Keratinocyte (primary cell): Measurements from ENCODE around the gene FAM228A. TPM values are rescaled to one million over a fixed set of nuclear protein-coding genes. Genes with fewer than 3 reads are reported as not detected.

Source experiments
- DNase-seq: peaks from one replicate; pipeline ENCODE4 v3.0.0-alpha.2; 2011; ENCODE audit warnings: low read depth, missing footprints, low spot score
- FAIRE-seq: peaks from 2 replicates; lab custom pipeline; 2011; peaks lifted over from hg19 to GRCh38; lab: Jason Lieb, UNC
- H2AFZ ChIP-seq: 2 replicates; pipeline ENCODE4 v1.6.0; 2012; ENCODE audit warnings: low read length, control low read depth, inconsistent platforms; ENCODE audit not compliant: control insufficient read depth
- H3K27ac ChIP-seq: 2 replicates; pipeline ENCODE4 v1.5.1; 2011; ENCODE audit warnings: low read length; ENCODE audit not compliant: control insufficient read depth, insufficient read depth
- H3K27me3 ChIP-seq: 3 replicates; pipeline ENCODE4 v1.6.0; 2011; ENCODE audit warnings: low read length; ENCODE audit not compliant: control insufficient read depth, insufficient read depth; ENCODE audit errors: extremely low read depth
- H3K36me3 ChIP-seq, 2 experiments: 2 replicates in 1 of 2; 3 replicates in 1 of 2; pipeline ENCODE4 v1.5.1; 2011; ENCODE audit warnings: low read length in 2 of 2, mild to moderate bottlenecking in 1 of 2; ENCODE audit not compliant: control insufficient read depth in 2 of 2, insufficient read depth in 2 of 2; ENCODE audit errors: extremely low read depth in 1 of 2
- H3K4me1 ChIP-seq: 3 replicates; pipeline ENCODE4 v1.5.1; 2011; ENCODE audit warnings: low read length; ENCODE audit not compliant: control insufficient read depth, insufficient read depth; ENCODE audit errors: extremely low read depth
- H3K4me2 ChIP-seq: 3 replicates; pipeline ENCODE4 v1.6.0; 2011; ENCODE audit warnings: low read depth, low read length; ENCODE audit not compliant: control insufficient read depth, insufficient read depth; ENCODE audit errors: extremely low read depth
- H3K4me3 ChIP-seq, 3 experiments: fragments of 200-600 bp in 1 of 3; sonication (generic) in 1 of 3; 2 replicates in 2 of 3; 3 replicates in 1 of 3; pipeline ENCODE4 v1.5.1; 2011 to 2016; ENCODE audit warnings: low read length in 3 of 3, mild to moderate bottlenecking in 3 of 3, control low read depth in 2 of 3, inconsistent platforms in 1 of 3, low read depth in 1 of 3, mixed read lengths in 1 of 3, mixed run types in 1 of 3, moderate library complexity in 1 of 3; ENCODE audit not compliant: control insufficient read depth in 2 of 3, insufficient read depth in 2 of 3; ENCODE audit errors: extremely low read depth in 1 of 3
- H3K79me2 ChIP-seq: 2 replicates; pipeline ENCODE4 v1.6.0; 2012; ENCODE audit warnings: low read length; ENCODE audit not compliant: control insufficient read depth, insufficient read depth
- H3K9ac ChIP-seq: 3 replicates; pipeline ENCODE4 v1.6.0; 2011; ENCODE audit warnings: low read length; ENCODE audit not compliant: control insufficient read depth, insufficient read depth; ENCODE audit errors: extremely low read depth
- H3K9me1 ChIP-seq: 3 replicates; pipeline ENCODE4 v1.6.0; 2011; ENCODE audit warnings: low read length; ENCODE audit not compliant: control insufficient read depth, insufficient read depth; ENCODE audit errors: extremely low read depth
- H3K9me3 ChIP-seq: 2 replicates; pipeline ENCODE4 v1.5.1; 2012; ENCODE audit warnings: low read depth, low read length; ENCODE audit not compliant: control insufficient read depth
- H4K20me1 ChIP-seq: 3 replicates; pipeline ENCODE4 v1.6.0; 2011; ENCODE audit warnings: low read length; ENCODE audit not compliant: control insufficient read depth, insufficient read depth; ENCODE audit errors: extremely low read depth
- EZH2 ChIP-seq: IDR thresholded peaks from one replicate; pipeline ENCODE4 v1.6.1; 2012; ENCODE audit warnings: inconsistent platforms, mild to moderate bottlenecking, low read length, moderate library complexity
- dilution Hi-C: fragments of 300-500 bp; cut with MboI; formaldehyde crosslinking; loops from one replicate; pipeline ENCODE4 v1.7.0; 2020; ENCODE audit warnings: low sequenced_read_pairs; ENCODE audit not compliant: extremely low pct_ligation_motif_present
- polyA plus RNA-seq, 5 experiments: library from polyadenylated mRNA; depleted of rRNA in 3 of 5; stranded (reverse) in 3 of 5; stranded (forward) in 1 of 5; unstranded in 1 of 5; fragments of >200 nt; gene quantifications; 1 replicate in 1 of 5; 2 replicates in 3 of 5; 3 replicates in 1 of 5; pipeline versions ENCODE4 v1.2.1 to v1.2.3, GENCODE V29; 2011 to 2012; ENCODE audit warnings: missing spikeins in 2 of 5, low read depth in 1 of 5, low replicate concordance in 1 of 5
- TF ChIP-seq, protein P1 (sequence below), 3 experiments: IDR thresholded peaks in 1 of 3; conservative IDR thresholded peaks in 1 of 3; optimal IDR thresholded peaks in 1 of 3; 2 replicates in 2 of 3; 3 replicates in 1 of 3; pipeline versions ENCODE3 to v1.5.1; 2011; ENCODE audit warnings: low read length in 3 of 3, mild to moderate bottlenecking in 3 of 3, moderate library complexity in 2 of 3, control low read depth in 1 of 3, inconsistent platforms in 1 of 3; ENCODE audit not compliant: insufficient read depth in 2 of 3; ENCODE audit errors: extremely low read depth in 1 of 3

The FAM228A gene
- polyA plus RNA-seq, 1 donor (not counting 4 experiments of a cell fraction or from before 2014, with no cell fraction given) = not detected

DNA sequence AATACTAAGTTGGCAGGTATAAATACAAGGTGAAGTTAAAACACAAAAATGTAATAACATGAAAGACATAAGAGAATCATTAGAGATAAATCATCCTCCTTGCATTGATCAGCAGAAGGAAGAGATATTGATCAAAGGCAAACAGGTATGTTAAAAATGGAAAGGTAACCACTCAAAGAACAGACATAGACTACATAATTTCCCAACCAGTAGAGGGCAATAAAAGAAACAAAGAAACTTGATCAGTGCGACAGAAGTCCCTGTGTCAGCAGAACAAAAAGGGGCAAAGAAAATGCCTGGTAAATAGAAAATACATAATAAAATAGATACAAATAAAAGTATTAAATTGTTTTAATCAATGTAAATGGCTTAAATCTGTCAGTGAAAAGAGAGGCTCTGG, 53.6 kb downstream of the FAM228A start:
- no peak overlapping the region for H2AFZ ChIP-seq
- dilution Hi-C loops = no loop called here
- FAIRE-seq (no peak), DNase-seq (no peak)
- no peaks in the 10 kb centered on the region for H4K20me1 ChIP-seq
- no peak overlapping the region for H3K4me2 ChIP-seq
- H3K4me1 ChIP-seq = no peaks in the 10 kb centered on the region
- H3K4me3 ChIP-seq = no peak overlapping the region
- peaks cover 0 to 1% of the 10 kb centered on the region in 2 experiments for H3K36me3 ChIP-seq
- no peaks in the 10 kb centered on the region for H3K79me2 ChIP-seq
- no peaks in the 10 kb centered on the region for H3K9me3 ChIP-seq
- no peak overlapping the region for H3K27ac ChIP-seq
- TF ChIP-seq, protein P1, sequence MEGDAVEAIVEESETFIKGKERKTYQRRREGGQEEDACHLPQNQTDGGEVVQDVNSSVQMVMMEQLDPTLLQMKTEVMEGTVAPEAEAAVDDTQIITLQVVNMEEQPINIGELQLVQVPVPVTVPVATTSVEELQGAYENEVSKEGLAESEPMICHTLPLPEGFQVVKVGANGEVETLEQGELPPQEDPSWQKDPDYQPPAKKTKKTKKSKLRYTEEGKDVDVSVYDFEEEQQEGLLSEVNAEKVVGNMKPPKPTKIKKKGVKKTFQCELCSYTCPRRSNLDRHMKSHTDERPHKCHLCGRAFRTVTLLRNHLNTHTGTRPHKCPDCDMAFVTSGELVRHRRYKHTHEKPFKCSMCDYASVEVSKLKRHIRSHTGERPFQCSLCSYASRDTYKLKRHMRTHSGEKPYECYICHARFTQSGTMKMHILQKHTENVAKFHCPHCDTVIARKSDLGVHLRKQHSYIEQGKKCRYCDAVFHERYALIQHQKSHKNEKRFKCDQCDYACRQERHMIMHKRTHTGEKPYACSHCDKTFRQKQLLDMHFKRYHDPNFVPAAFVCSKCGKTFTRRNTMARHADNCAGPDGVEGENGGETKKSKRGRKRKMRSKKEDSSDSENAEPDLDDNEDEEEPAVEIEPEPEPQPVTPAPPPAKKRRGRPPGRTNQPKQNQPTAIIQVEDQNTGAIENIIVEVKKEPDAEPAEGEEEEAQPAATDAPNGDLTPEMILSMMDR (optimal IDR thresholded peaks at IDR 0.05 in 1 of 3, IDR thresholded peaks at IDR 0.05 in 1 of 3, conservative IDR thresholded peaks at IDR 0.05 in 1 of 3; ENCODE audit: extremely low read depth in 1 of 3, insufficient read depth in 2 of 3, low read length in 3 of 3) = peak in 2 of 3 experiments; percentile 11 to 18
- no peak for TF ChIP-seq EZH2
- H3K9ac ChIP-seq = no peak overlapping the region
- no peaks in the 10 kb centered on the region for H3K27me3 ChIP-seq
- H3K9me1 ChIP-seq = no peaks in the 10 kb centered on the region

DNA sequence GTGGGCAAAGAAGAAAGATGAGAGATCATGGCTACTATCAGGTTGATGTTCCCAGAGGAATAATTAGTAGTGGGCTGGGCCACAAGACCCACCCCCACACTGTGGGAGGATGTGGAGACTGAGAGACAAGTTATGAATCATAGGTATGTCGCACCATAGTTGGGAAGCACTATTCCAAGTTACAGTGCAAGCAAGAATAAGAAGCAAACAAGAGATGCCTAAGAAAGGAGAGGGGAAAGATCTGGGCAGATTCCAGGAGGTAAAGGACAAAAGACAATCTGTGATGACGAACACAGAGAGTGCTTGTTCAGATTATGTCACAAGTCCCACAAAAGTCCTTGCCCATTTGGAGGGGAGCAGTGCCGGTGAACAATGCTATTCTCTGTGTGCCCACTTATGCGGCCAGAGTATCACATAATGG, 56.6 kb downstream of the FAM228A start:
- FAIRE-seq = no peak
- no peaks in the 10 kb centered on the region for H3K9me3 ChIP-seq
- no peaks in the 10 kb centered on the region for H3K36me3 ChIP-seq
- H3K4me1 ChIP-seq = no peaks in the 10 kb centered on the region
- H3K27me3 ChIP-seq = no peaks in the 10 kb centered on the region
- no peak for TF ChIP-seq EZH2
- TF ChIP-seq, protein P1 (optimal IDR thresholded peaks at IDR 0.05 in 1 of 3, IDR thresholded peaks at IDR 0.05 in 1 of 3, conservative IDR thresholded peaks at IDR 0.05 in 1 of 3; ENCODE audit: extremely low read depth in 1 of 3, insufficient read depth in 2 of 3, low read length in 3 of 3) = no peak
- no peak overlapping the region for H3K27ac ChIP-seq
- H4K20me1 ChIP-seq = no peaks in the 10 kb centered on the region
- DNase-seq = no peak
- H3K4me2 ChIP-seq = no peak overlapping the region
- no peaks in the 10 kb centered on the region for H3K9me1 ChIP-seq
- no peak overlapping the region for H2AFZ ChIP-seq
- dilution Hi-C loops = no loop called here
- no peaks in the 10 kb centered on the region for H3K79me2 ChIP-seq
- no peak overlapping the region for H3K4me3 ChIP-seq
- no peak overlapping the region for H3K9ac ChIP-seq
